ENCODE measurements around the gene FTO.
A peak's percentile ranks its signal among the peaks of the same experiment; 100 is the strongest.

Gene FTO

GRCh38 chr16:53770641-53771040 is 66.7 kb downstream of the FTO start:
- Histone ChIP-seq H3F3A (ENCODE audit: insufficient read depth, low read length) (no peaks in the 10 kb centered on the region), H3K27ac (ENCODE audit: low read length) (no peak overlapping the region), H3K9me2 (replicated peaks; ENCODE audit: insufficient read depth, low read length) (no peaks in the 10 kb centered on the region), H2AFZ (ENCODE audit: low read length) (no peak overlapping the region), H3K4me3 (ENCODE audit: low read length) (no peak overlapping the region), H3K9ac (ENCODE audit: low read length) (no peak overlapping the region), H3K4me2 (ENCODE audit: low read depth, low read length) (no peak overlapping the region), H3K4me1 (ENCODE audit: low read length) (0 out of 2 replicates have a peak, but pooled peaks cover 4% of the 10 kb centered on the region), H3K79me2 (ENCODE audit: low read length) (no peaks in the 10 kb centered on the region; the same call in 1 of the 2 replicates), H4K20me1 (ENCODE audit: insufficient read depth, low read length) (no peaks in the 10 kb centered on the region), H3K27me3 (replicated peaks; ENCODE audit: insufficient read depth, low read length) (no peaks in the 10 kb centered on the region), H3K9me3 (replicated peaks; ENCODE audit: insufficient read depth, low read length) (no peaks in the 10 kb centered on the region), H3K36me3 (replicated peaks; ENCODE audit: insufficient read depth, low read length) (no peaks in the 10 kb centered on the region)
- no peak for TF ChIP-seq EZH2 (optimal IDR thresholded peaks at IDR 0.05; ENCODE audit: low read depth, low read length)
- no peak for TF ChIP-seq CTCF (IDR thresholded peaks at IDR 0.05; ENCODE audit: low read length)
- TF ChIP-seq EZH2phosphoT487 (IDR thresholded peaks at IDR 0.05; ENCODE audit: low read length): no peak
- no peak for DNase-seq

- no peaks in the 10 kb centered on the region; the same call in 1 of the 2 replicates for H3K79me2 ChIP-seq (ENCODE audit: low read length)
- H4K20me1 ChIP-seq (ENCODE audit: insufficient read depth, low read length): no peaks in the 10 kb centered on the region
- no peak for TF ChIP-seq CTCF (IDR thresholded peaks at IDR 0.05; ENCODE audit: low read length)
- TF ChIP-seq EZH2phosphoT487 (IDR thresholded peaks at IDR 0.05; ENCODE audit: low read length): no peak
- no peak for TF ChIP-seq EZH2 (optimal IDR thresholded peaks at IDR 0.05; ENCODE audit: low read depth, low read length)
- DNase-seq: no peak
- no peaks in the 10 kb centered on the region for H3K36me3 ChIP-seq (replicated peaks; ENCODE audit: insufficient read depth, low read length)
- no peak overlapping the region for H3K4me2 ChIP-seq (ENCODE audit: low read depth, low read length)
- no peak overlapping the region for H2AFZ ChIP-seq (ENCODE audit: low read length)
- 0 out of 2 replicates have a peak, but pooled peaks cover 4% of the 10 kb centered on the region for H3K4me1 ChIP-seq (ENCODE audit: low read length)
- no peak overlapping the region for H3K27ac ChIP-seq (ENCODE audit: low read length)
- H3K27me3 ChIP-seq (replicated peaks; ENCODE audit: insufficient read depth, low read length): no peaks in the 10 kb centered on the region
- no peak overlapping the region for H3K9ac ChIP-seq (ENCODE audit: low read length)
- H3F3A ChIP-seq (ENCODE audit: insufficient read depth, low read length): no peaks in the 10 kb centered on the region
- H3K9me2 ChIP-seq (replicated peaks; ENCODE audit: insufficient read depth, low read length): no peaks in the 10 kb centered on the region
- no peak overlapping the region for H3K4me3 ChIP-seq (ENCODE audit: low read length)
- no peaks in the 10 kb centered on the region for H3K9me3 ChIP-seq (replicated peaks; ENCODE audit: insufficient read depth, low read length)
These were observed 67.9 kb downstream of the FTO start for GRCh38 chr16:53771655-53772497.

GRCh38 chr16:53773150-53773846 is 69.3 kb downstream of the FTO start:
- Histone ChIP-seq H3K36me3 (replicated peaks; ENCODE audit: insufficient read depth, low read length) (no peaks in the 10 kb centered on the region), H2AFZ (ENCODE audit: low read length) (no peak overlapping the region), H3F3A (ENCODE audit: insufficient read depth, low read length) (no peaks in the 10 kb centered on the region), H3K4me2 (ENCODE audit: low read depth, low read length) (no peak overlapping the region), H3K27ac (ENCODE audit: low read length) (no peak overlapping the region), H4K20me1 (ENCODE audit: insufficient read depth, low read length) (no peaks in the 10 kb centered on the region), H3K4me3 (ENCODE audit: low read length) (no peak overlapping the region), H3K9me2 (replicated peaks; ENCODE audit: insufficient read depth, low read length) (no peaks in the 10 kb centered on the region), H3K9me3 (replicated peaks; ENCODE audit: insufficient read depth, low read length) (no peaks in the 10 kb centered on the region), H3K27me3 (replicated peaks; ENCODE audit: insufficient read depth, low read length) (no peaks in the 10 kb centered on the region), H3K9ac (ENCODE audit: low read length) (no peak overlapping the region), H3K4me1 (ENCODE audit: low read length) (0 out of 2 replicates have a peak, but pooled peaks cover 4% of the 10 kb centered on the region), H3K79me2 (ENCODE audit: low read length) (no peaks in the 10 kb centered on the region; the same call in 1 of the 2 replicates)
- TF ChIP-seq EZH2phosphoT487 (IDR thresholded peaks at IDR 0.05; ENCODE audit: low read length): no peak
- peak; percentile 33 for TF ChIP-seq CTCF (IDR thresholded peaks at IDR 0.05; ENCODE audit: low read length)
- TF ChIP-seq EZH2 (optimal IDR thresholded peaks at IDR 0.05; ENCODE audit: low read depth, low read length): no peak
- DNase-seq: no peak
